Occipital lobe (tissue), 2 donors: ENCODE results near the gene ACTL10. TPM values are rescaled to one million over a fixed set of nuclear protein-coding genes. Genes with fewer than 3 reads are reported as not detected.
"Not testable (repeated sequence)": the region's sequence is repeated elsewhere in the genome, so short reads cannot be mapped to it uniquely, and the experiment has no call there.

Experiments used
- DNase-seq: peaks from one replicate; lab custom pipeline; 2025; lab: John Stamatoyannopoulos, UW
- total RNA-seq: library from RNA; depleted of rRNA; stranded (reverse); fragments of >200 nt; gene quantifications from one replicate; pipeline ENCODE4 v1.2.3, GENCODE V29; 2014

Gene ACTL10
- 1.1 TPM for total RNA-seq

- peak; percentile 85 for DNase-seq
Measured at GRCh38 chr20:33666293-33667244, at the start of gene ACTL10. Gene ACTL10 (plus strand): TSS chr20:33666943. CDS start chr20:33667498, 555 bp downstream.

- DNase-seq = no peak
Measured at GRCh38 chr20:33621717-33622400, 44.9 kb upstream of the ACTL10 start.

GRCh38 chr20:33622705-33623365 is 43.9 kb upstream of the ACTL10 start:
- no peak for DNase-seq

GRCh38 chr20:33624399-33624798 is 42.3 kb upstream of the ACTL10 start:
- no peak for DNase-seq

DNA sequence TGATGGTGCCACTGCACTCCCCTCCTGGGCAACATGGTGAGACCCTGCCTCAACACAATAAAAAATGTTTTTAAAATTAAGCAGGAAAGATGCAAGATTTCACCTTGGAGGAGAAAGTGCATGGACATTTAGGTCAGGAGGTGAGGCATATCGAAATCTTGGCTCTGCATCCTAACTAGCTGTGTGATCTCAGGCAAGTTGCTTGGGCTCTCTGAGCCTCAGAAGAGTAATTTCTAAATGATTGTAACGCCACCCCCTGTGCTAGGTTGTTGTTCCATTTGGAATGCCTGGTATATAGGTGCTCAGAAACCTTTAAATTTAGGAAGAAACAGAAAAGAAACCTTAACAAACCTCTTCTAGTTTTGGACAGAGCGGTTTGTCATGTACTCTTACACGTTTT is 40.6 kb upstream of the ACTL10 start:
- DNase-seq = no peak

GRCh38 chr20:33627577-33628216 is 39.0 kb upstream of the ACTL10 start:
- DNase-seq = no peak

GRCh38 chr20:33629533-33629932 is 37.2 kb upstream of the ACTL10 start:
- DNase-seq = no peak

DNA sequence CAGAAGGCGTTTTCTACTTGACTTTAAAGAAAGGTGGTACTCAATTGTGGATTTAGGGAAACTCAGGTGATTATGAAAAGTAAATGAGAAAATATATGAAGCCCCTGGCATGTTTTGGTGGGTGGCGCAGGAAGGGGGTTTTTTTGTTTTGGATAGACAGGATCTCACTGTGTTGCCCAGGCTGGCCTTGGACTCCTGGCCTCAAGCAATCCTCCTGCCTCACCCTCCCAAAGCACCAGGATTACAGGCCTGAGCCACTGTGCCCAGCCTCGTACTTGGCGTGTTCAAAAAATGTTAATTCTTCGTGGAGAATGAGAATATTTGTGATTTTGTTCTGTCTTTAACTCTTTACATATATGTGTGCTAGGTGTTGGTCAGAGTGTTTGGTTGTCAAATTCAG is 36.8 kb upstream of the ACTL10 start:
- no peak for DNase-seq

- no peak for DNase-seq
Measured at GRCh38 chr20:33630507-33630906, 36.2 kb upstream of the ACTL10 start.

DNA sequence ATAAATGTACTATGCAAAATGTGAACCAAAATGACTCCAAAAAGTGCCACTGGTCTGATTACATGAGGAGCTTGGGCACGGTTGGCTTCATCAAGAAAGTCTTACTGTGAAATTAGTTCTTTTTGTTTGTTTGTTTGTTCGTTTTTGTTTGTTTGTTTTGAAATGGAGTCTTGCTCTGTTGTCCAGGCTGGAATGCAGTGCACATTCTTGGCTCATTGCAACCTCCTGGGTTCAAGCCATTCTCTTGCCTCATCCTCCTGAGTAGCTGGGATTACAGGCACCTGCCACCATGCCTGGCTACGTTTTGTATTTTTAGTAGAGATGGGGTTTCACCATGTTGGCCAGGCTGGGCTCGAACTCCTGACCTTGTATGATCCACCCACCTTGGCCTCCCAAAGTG is 34.8 kb upstream of the ACTL10 start:
- DNase-seq = not testable (repeated sequence)

DNA sequence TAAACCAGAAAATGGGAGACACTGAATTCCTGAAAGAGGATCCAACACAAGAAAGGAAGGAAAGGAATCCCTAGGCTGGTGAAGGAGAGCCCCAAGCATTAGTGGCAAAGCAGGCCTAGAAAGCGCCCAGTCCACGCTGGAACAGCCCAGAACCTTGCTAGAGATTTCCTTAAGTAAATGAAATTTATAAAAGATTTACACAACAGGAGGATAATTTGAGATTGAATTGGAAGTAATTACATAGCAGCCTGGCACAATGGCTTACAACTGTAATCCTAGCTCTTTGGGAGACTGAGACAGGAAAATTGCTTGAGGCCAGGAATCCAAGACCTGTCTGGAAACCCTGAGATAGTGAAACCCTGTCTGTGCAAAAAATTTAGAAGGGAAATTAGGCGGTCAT is 31.4 kb upstream of the ACTL10 start:
- no peak for DNase-seq

GRCh38 chr20:33636776-33637175 is 30.0 kb upstream of the ACTL10 start:
- no peak for DNase-seq

- DNase-seq = no peak
Measured at GRCh38 chr20:33640287-33640686, 26.5 kb upstream of the ACTL10 start.

GRCh38 chr20:33644313-33645071 is 22.3 kb upstream of the ACTL10 start:
- DNase-seq = no peak

- no peak for DNase-seq
Measured at GRCh38 chr20:33645072-33645358, 21.7 kb upstream of the ACTL10 start.

- no peak for DNase-seq
Measured at GRCh38 chr20:33645396-33645795, 21.3 kb upstream of the ACTL10 start.

DNA sequence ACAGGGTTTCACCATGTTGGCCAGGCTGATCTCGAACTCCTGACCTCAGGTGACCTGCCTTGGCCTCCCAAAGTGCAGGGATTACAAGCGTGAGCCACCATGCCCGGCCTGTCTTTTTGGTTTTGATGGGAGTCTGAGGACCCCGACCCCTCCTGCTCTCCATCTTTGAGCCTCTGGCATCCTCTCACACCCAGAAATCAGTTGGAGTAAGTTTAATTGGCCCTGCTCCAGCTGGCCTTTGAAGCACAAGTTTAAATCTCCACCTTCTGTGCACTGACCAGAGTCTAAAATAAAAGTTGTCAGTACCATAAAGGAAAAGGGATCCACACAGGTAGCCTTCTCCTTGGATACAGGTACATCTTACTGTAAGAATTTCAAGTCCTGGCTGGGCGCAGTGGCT is 20.6 kb upstream of the ACTL10 start:
- no peak for DNase-seq

DNA sequence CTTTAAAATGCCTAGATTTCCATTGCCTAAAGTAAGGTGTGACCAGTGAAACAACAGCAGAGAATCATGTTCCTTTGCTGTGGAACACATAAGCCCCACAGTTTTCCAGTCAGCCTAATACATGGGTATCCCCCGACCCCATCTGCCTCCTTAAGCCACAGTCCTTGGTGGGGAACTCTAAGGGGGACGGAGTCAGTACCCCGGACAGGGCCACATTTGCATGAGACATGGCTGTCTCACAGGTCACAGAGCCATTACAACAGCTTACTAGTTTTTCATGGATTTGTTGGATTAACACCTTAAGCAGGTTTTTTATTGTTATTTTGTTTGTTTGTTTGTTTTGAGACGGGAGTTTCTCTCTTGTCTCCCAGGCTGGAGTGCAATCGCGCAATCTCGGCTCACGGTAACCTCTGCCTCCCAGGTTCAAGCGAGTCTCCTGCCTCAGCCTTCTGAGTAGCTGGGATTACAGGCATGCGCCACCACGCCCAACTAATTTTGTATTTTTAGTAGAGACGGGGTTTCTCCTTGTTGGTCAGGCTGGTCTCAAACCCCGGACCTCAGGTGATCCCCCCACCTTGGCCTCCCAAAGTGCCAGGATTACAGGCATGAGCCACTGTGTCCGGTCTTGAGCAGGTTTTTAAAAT is 19.7 kb upstream of the ACTL10 start:
- DNase-seq = not testable (repeated sequence)

DNA sequence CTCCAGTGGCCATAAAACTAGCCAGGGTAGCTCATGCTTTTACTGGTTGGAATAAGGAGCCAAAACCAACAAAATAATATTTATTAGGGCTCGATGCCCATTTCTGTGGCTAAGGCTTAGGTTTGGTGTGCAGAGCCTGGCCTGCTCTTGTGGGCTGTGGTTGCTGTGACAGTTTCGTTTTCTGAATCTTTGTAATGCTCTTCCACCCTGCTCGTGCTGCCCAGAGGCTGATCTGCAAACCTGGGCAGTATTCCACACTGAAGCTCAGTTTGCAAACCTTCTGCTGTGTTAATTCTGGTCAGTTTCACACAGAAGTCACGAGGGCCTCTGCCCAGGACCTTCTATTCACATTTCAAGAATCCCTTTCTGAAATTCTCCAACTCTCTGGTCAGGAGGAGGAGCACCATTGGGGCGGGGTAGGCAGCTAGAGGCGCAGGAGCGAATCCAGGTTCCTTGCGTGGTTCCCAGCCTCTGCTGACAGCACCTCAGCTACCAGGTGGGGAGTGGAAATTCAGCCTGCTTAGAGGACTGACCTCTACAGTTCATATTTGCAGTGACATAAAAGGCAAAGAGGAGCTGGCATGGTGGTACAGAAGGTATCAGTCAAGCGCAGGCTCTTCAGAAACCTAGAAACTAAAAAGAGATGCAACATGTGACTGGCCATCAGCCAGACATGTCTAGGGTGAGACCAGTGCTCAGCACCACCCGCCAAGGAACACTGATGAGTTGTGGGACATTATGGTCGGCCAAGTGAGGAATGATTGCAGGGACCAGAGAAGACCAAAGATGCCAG is 18.9 kb upstream of the ACTL10 start:
- DNase-seq = no peak
